Activated B cell treated with CpG ODN at 0.5 μM for 24 hours (primary cell): Measurements from ENCODE around the gene GHDC. TPM values are rescaled to one million over a fixed set of nuclear protein-coding genes. Genes with fewer than 3 reads are reported as not detected.
"Not testable (repeated sequence)": the region's sequence is repeated elsewhere in the genome, so short reads cannot be mapped to it uniquely, and the experiment has no call there.

Experiments
- ATAC-seq: fragments of 200-7000 bp; cut with Tn5 transposase; one replicate; pipeline ENCODE4 v1.10.0; 2021; ENCODE audit warnings: low read depth, mild to moderate bottlenecking, moderate library complexity
- CTCF ChIA-PET: fragments of 350-600 bp; sonication (Branson Sonifier 250); formaldehyde crosslinking; loops from one replicate; lab custom pipeline; 2021; ENCODE audit warnings: antibody characterized with exemption; lab: Charles Lee
- POLR2A ChIA-PET: fragments of 350-600 bp; sonication (Branson Sonifier 250); formaldehyde crosslinking; loops from one replicate; lab custom pipeline; 2021; ENCODE audit warnings: antibody characterized with exemption; lab: Charles Lee
- DNase-seq: peaks from one replicate; pipeline ENCODE4 v3.0.0; 2022
- H3K27ac Mint-ChIP-seq: one replicate; pipeline ENCODE4 v1.8.0; 2020; ENCODE audit warnings: mixed read lengths
- H3K27me3 Mint-ChIP-seq: one replicate; pipeline ENCODE4 v1.8.0; 2021; ENCODE audit warnings: mixed read lengths
- H3K36me3 Mint-ChIP-seq: one replicate; pipeline ENCODE4 v1.8.0; 2021; ENCODE audit warnings: low read depth, mixed read lengths
- H3K4me1 Mint-ChIP-seq: one replicate; pipeline ENCODE4 v1.8.0; 2021; ENCODE audit warnings: mixed read lengths
- H3K4me3 Mint-ChIP-seq: one replicate; pipeline ENCODE4 v1.8.0; 2020; ENCODE audit warnings: mild to moderate bottlenecking, mixed read lengths
- H3K9me3 Mint-ChIP-seq: one replicate; pipeline ENCODE4 v1.8.0; 2020; ENCODE audit warnings: mixed read lengths
- CTCF ChIP-seq: fragments of 200-600 bp; IDR thresholded peaks from one replicate; pipeline ENCODE4 v1.8.0; 2022; ENCODE audit warnings: antibody characterized with exemption, mild to moderate bottlenecking
- intact Hi-C: fragments of 100-400 bp; cut with micrococcal nuclease; formaldehyde crosslinking; loops from one replicate; pipeline ENCODE4 v1.15.1; 2024
- total RNA-seq: library from RNA; stranded (reverse); gene quantifications from 2 replicates; pipeline ENCODE4 v1.2.3, GENCODE V29; 2022

GHDC gene
- total RNA-seq, 1 donor from 2014 or later, result 29.1 TPM

- ChIA-PET CTCF (no interaction called here), POLR2A (no interaction called here)
- H3K4me3 Mint-ChIP-seq, result no peak overlapping the region
- H3K27me3 Mint-ChIP-seq, result no peaks in the 10 kb centered on the region
- H3K4me1 Mint-ChIP-seq, result no peaks in the 10 kb centered on the region
- no peak for TF ChIP-seq CTCF
- H3K9me3 Mint-ChIP-seq, result no peaks in the 10 kb centered on the region
- peaks cover 73% of the 10 kb centered on the region for H3K36me3 Mint-ChIP-seq
- DNase-seq (no peak), ATAC-seq (no peak)
- H3K27ac Mint-ChIP-seq, result no peak overlapping the region
- intact Hi-C loops, result no loop called here
These were observed 18.1 kb upstream of the GHDC start for GRCh38 chr17:42212382-42212781.

- POLR2A ChIA-PET, CTCF ChIA-PET: not testable (repeated sequence)
- H3K36me3 Mint-ChIP-seq, result peaks cover 72% of the 10 kb centered on the region
These were observed 17.6 kb upstream of the GHDC start for GRCh38 chr17:42211921-42212341.

GRCh38 chr17:42210046-42210445 lies 15.8 kb upstream of the GHDC start:
- ChIA-PET POLR2A (no interaction called here), CTCF (interaction anchor here (1.5 kb wide), 1 partner anchor 12 kb away, joined by 4 read pairs; no protein-coding TSS in a partner anchor)
- no peak for TF ChIP-seq CTCF
- Mint-ChIP-seq H3K9me3 (no peaks in the 10 kb centered on the region), H3K4me3 (no peak overlapping the region), H3K4me1 (no peaks in the 10 kb centered on the region), H3K27ac (no peak overlapping the region), H3K27me3 (no peaks in the 10 kb centered on the region), H3K36me3 (peaks cover 70% of the 10 kb centered on the region)
- no peak for DNase-seq
- intact Hi-C loops, result no loop called here
- ATAC-seq, result no peak

More at GRCh38 chr17:42211921-42212341, 17.6 kb upstream of the GHDC start:
- H3K9me3 Mint-ChIP-seq, intact Hi-C loops, H3K4me3 Mint-ChIP-seq, H3K27ac Mint-ChIP-seq, H3K27me3 Mint-ChIP-seq, DNase-seq, H3K4me1 Mint-ChIP-seq, ATAC-seq: not testable (repeated sequence)

- H3K9me3 Mint-ChIP-seq, H3K27ac Mint-ChIP-seq, H3K27me3 Mint-ChIP-seq, ATAC-seq, H3K4me1 Mint-ChIP-seq, POLR2A ChIA-PET, intact Hi-C loops, CTCF ChIA-PET, H3K4me3 Mint-ChIP-seq, DNase-seq: not testable (repeated sequence)
- H3K36me3 Mint-ChIP-seq, result peaks cover 80% of the 10 kb centered on the region
These were observed 11.9 kb upstream of the GHDC start for GRCh38 chr17:42206153-42206612.

GRCh38 chr17:42203354-42203753 lies 9.1 kb upstream of the GHDC start:
- DNase-seq, result no peak
- POLR2A ChIA-PET, result no interaction called here
- intact Hi-C loops, result no loop called here
- no peak overlapping the region for H3K4me3 Mint-ChIP-seq
- no peaks in the 10 kb centered on the region for H3K27me3 Mint-ChIP-seq
- H3K36me3 Mint-ChIP-seq, result peaks cover 67% of the 10 kb centered on the region
- CTCF ChIA-PET, result no interaction called here
- H3K4me1 Mint-ChIP-seq, result peaks cover 12% of the 10 kb centered on the region
- H3K27ac Mint-ChIP-seq, result no peak overlapping the region
- no peak for TF ChIP-seq CTCF
- ATAC-seq, result no peak
- no peaks in the 10 kb centered on the region for H3K9me3 Mint-ChIP-seq

GRCh38 chr17:42202696-42203095 lies 8.4 kb upstream of the GHDC start:
- DNase-seq (no peak), ATAC-seq (no peak)
- ChIA-PET POLR2A (no interaction called here), CTCF (interaction anchor here (2.1 kb wide), 1 partner anchor 20 kb away, joined by 5 read pairs; no protein-coding TSS in a partner anchor)
- Mint-ChIP-seq H3K4me3 (no peak overlapping the region), H3K27ac (peak overlapping the region; percentile 41), H3K36me3 (peaks cover 67% of the 10 kb centered on the region), H3K27me3 (no peaks in the 10 kb centered on the region), H3K9me3 (no peaks in the 10 kb centered on the region), H3K4me1 (peaks cover 15% of the 10 kb centered on the region)
- intact Hi-C loops, result no loop called here
- TF ChIP-seq CTCF, result no peak
